Activated CD8-positive, alpha-beta T cell treated with anti-CD3 and anti-CD28 coated beads for 36 hours (primary cell): ENCODE results near the gene SIGLEC8. TPM values are rescaled to one million over a fixed set of nuclear protein-coding genes. Genes with fewer than 3 reads are reported as not detected.
A peak's percentile ranks its signal among the peaks of the same experiment; 100 is the strongest.
"Not testable (repeated sequence)": the region's sequence is repeated elsewhere in the genome, so short reads cannot be mapped to it uniquely, and the experiment has no call there.

ENCODE experiments used
- ATAC-seq: fragments of 200-7000 bp; cut with Tn5 transposase; one replicate; pipeline ENCODE4 v1.10.0; 2021; ENCODE audit warnings: mild to moderate bottlenecking, moderate library complexity
- CTCF ChIA-PET: fragments of 350-600 bp; sonication (Branson Sonifier 250); formaldehyde crosslinking; loops from one replicate; lab custom pipeline; 2021; ENCODE audit warnings: antibody characterized with exemption; lab: Charles Lee
- POLR2A ChIA-PET: fragments of 350-600 bp; sonication (Branson Sonifier 250); formaldehyde crosslinking; loops from one replicate; lab custom pipeline; 2021; ENCODE audit warnings: antibody characterized with exemption; lab: Charles Lee
- DNase-seq: peaks from one replicate; pipeline ENCODE4 v3.0.0-alpha.2; 2020
- H3K27ac Mint-ChIP-seq: one replicate; pipeline ENCODE4 v1.8.0; 2021; ENCODE audit warnings: mild to moderate bottlenecking, mixed read lengths
- H3K27me3 Mint-ChIP-seq: one replicate; pipeline ENCODE4 v1.8.0; 2021; ENCODE audit warnings: mixed read lengths
- H3K36me3 Mint-ChIP-seq: one replicate; pipeline ENCODE4 v1.8.0; 2021; ENCODE audit warnings: low read depth, mixed read lengths
- H3K4me1 Mint-ChIP-seq: one replicate; pipeline ENCODE4 v1.8.0; 2021; ENCODE audit warnings: low read depth, mixed read lengths
- H3K4me3 Mint-ChIP-seq: one replicate; pipeline ENCODE4 v1.8.0; 2021; ENCODE audit warnings: mild to moderate bottlenecking, moderate library complexity, mixed read lengths
- H3K9me3 Mint-ChIP-seq: one replicate; pipeline ENCODE4 v1.8.0; 2021; ENCODE audit warnings: mixed read lengths
- CTCF ChIP-seq: fragments of 200-600 bp; IDR thresholded peaks from one replicate; pipeline ENCODE4 v1.8.0; 2022; ENCODE audit warnings: antibody characterized with exemption, mild to moderate bottlenecking
- intact Hi-C: fragments of 100-400 bp; cut with micrococcal nuclease; formaldehyde crosslinking; loops from one replicate; pipeline ENCODE4 v1.10.0; 2022
- total RNA-seq, 2 experiments: library from RNA; stranded (reverse); gene quantifications; one replicate each; pipeline ENCODE4 v1.2.3, GENCODE V29; 2021

Gene SIGLEC8
- total RNA-seq, 2 experiments from 2014 or later: not detected

GRCh38 chr19:51503286-51503817 is 45.1 kb upstream of the SIGLEC8 start:
- DNase-seq (no peak), ATAC-seq (no peak)
- peaks cover 9% of the 10 kb centered on the region for H3K9me3 Mint-ChIP-seq
- H3K4me1 Mint-ChIP-seq: peaks cover 12% of the 10 kb centered on the region
- CTCF ChIA-PET: interaction anchor here (0.6 to 3.7 kb wide), 3 partner anchors 11 to 230 kb away, joined by 3 to 12 read pairs (median 3); no protein-coding TSS in a partner anchor
- no peak for TF ChIP-seq CTCF
- H3K27me3 Mint-ChIP-seq: peaks cover 2% of the 10 kb centered on the region
- POLR2A ChIA-PET: no interaction called here
- no peak overlapping the region for H3K27ac Mint-ChIP-seq
- intact Hi-C loops: no loop called here
- no peaks in the 10 kb centered on the region for H3K36me3 Mint-ChIP-seq
- H3K4me3 Mint-ChIP-seq: no peak overlapping the region

DNA sequence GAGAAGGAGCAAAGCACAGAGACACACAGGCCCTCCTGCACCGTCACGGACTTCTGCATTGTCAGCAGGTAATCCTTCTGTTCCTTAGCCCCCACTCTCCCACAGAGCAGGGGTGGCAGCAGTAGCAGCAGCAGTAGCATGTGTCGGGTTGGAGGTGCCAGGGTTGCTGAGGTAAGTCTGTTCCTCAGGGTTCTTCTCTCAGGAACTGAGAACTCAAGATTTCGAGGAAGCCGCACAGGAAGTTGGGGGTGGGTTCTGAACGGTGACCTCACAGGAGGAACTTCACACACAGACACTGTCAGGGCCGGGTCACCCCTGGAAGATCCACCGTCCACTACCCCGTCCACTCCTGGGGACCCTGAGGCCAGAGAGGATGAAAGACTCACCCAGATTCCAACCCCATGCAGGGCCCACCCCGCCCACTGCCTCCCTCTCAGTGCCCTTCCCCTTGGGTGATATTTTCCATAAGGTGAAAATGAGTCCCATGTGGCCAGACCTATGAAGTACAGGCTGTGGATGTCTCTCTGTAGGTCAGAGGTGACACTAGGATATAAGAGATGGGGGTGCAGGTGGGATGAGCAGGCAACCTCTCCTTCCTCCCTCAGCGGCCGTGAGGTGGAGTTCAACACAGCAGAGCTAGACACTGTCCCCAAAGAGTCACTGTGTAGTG is 43.5 kb upstream of the SIGLEC8 start, which contains the start of gene SIGLEC12:
SIGLEC12 (minus strand) TSS at position 207 of the 670 bp plus-strand sequence; CDS start at position 140, 67 bp downstream.
- Mint-ChIP-seq H3K27me3 (peaks cover 2% of the 10 kb centered on the region), H3K27ac (peak within 1 kb of the TSS; percentile 26), H3K36me3 (no peaks in the 10 kb centered on the region), H3K4me3 (peak within 1 kb of the TSS; percentile 42), H3K4me1 (peaks cover 12% of the 10 kb centered on the region), H3K9me3 (peaks cover 9% of the 10 kb centered on the region)
- CTCF ChIA-PET: no interaction called here
- peak; percentile 54 for DNase-seq
- TF ChIP-seq CTCF: no peak
- intact Hi-C loops: no loop called here
- POLR2A ChIA-PET: no interaction called here
- peak; percentile 56 for ATAC-seq

DNA sequence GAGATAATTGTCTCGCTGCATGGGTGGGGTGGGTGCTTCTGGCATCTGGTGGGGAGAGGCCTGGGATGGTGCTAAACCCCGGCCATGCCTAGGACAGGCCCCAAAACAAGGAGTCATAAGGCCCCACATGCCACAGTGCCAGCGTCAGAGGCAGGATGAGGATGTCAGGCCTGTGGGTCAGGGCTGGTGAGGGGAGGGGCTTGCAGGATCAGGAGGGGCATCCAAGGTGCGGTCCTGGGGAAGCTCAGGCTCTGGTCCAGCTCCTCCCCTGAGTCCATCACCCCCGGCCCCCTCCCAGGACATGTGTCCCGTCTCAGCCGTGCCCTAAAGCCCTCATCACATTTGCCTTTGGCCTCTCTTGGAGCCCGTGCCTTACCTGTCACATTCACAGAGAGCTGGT is 42.7 kb upstream of the SIGLEC8 start:
- DNase-seq, H3K27ac Mint-ChIP-seq, H3K27me3 Mint-ChIP-seq, CTCF ChIA-PET, H3K36me3 Mint-ChIP-seq, H3K9me3 Mint-ChIP-seq, POLR2A ChIA-PET, intact Hi-C loops: not testable (repeated sequence)
- peaks cover 12% of the 10 kb centered on the region for H3K4me1 Mint-ChIP-seq
- peak; percentile 34 for ATAC-seq
- peak overlapping the region; percentile 42 for H3K4me3 Mint-ChIP-seq

DNA sequence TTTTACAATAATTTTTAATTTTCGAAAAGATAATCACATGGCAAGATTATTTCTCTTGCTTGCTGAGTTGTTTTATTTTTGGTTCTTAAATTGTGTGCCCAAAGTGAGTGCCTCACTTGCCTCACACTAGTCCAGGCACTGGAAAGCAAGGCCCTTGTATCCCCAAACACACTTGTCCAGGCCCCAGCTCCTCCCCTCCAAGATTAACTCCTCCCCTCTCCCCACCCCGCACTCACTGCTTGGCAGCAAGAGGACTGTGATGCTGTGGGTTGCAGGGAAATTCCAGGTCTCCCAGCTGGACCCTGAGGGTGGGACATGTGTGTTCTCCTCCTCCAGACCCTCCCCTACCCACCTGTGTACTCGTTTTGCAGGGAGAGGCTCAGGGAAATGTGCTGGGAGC is 39.4 kb upstream of the SIGLEC8 start:
- no peak for TF ChIP-seq CTCF
- H3K27ac Mint-ChIP-seq: no peak overlapping the region
- DNase-seq (no peak), ATAC-seq (no peak)
- no peaks in the 10 kb centered on the region for H3K36me3 Mint-ChIP-seq
- H3K9me3 Mint-ChIP-seq: no peaks in the 10 kb centered on the region
- peaks cover 16% of the 10 kb centered on the region for H3K4me1 Mint-ChIP-seq
- H3K27me3 Mint-ChIP-seq: peaks cover 18% of the 10 kb centered on the region
- H3K4me3 Mint-ChIP-seq: no peak overlapping the region
- ChIA-PET POLR2A (no interaction called here), CTCF (interaction anchor here (1.5 to 2.0 kb wide), 2 partner anchors 18 to 24 kb away, joined by 4 to 9 read pairs; no protein-coding TSS in a partner anchor)
- intact Hi-C loops: no loop called here

- Mint-ChIP-seq H3K27ac (no peak overlapping the region), H3K27me3 (peaks cover 21% of the 10 kb centered on the region), H3K36me3 (no peaks in the 10 kb centered on the region), H3K4me1 (peaks cover 12% of the 10 kb centered on the region), H3K4me3 (no peak overlapping the region), H3K9me3 (no peaks in the 10 kb centered on the region)
- ChIA-PET POLR2A (no interaction called here), CTCF (no interaction called here)
- intact Hi-C loops: no loop called here
- no peak for TF ChIP-seq CTCF
- DNase-seq (no peak), ATAC-seq (no peak)
Observed at GRCh38 chr19:51493776-51494175, 35.5 kb upstream of the SIGLEC8 start.
